Endothelial cell of umbilical vein (primary cell): Measurements from ENCODE around the gene TUB. TPM values are rescaled to one million over a fixed set of nuclear protein-coding genes. Genes with fewer than 3 reads are reported as not detected.

Experiments used
- BruUV-seq: library from RNA; stranded (reverse); fragments of 400-500 nt; replicated peaks from 2 replicates; lab custom pipeline; 2021; lab: Mats Ljungman, UMichigan
- CTCF ChIA-PET: fragments of 300-600, 350-600 bp; sonication (Branson Sonifier 250); formaldehyde crosslinking; loops from one replicate; lab custom pipeline; 2021; ENCODE audit warnings: antibody characterized with exemption, inconsistent platforms; lab: Charles Lee
- POLR2A ChIA-PET: fragments of 300-600, 350-600 bp; sonication (Branson Sonifier 250); formaldehyde crosslinking; loops from one replicate; lab custom pipeline; 2021; ENCODE audit warnings: antibody characterized with exemption, inconsistent platforms; lab: Charles Lee
- DNase-seq: peaks from one replicate; pipeline ENCODE4 v3.0.0-alpha.2; 2011; ENCODE audit warnings: low read depth, low spot score
- FAIRE-seq: peaks from 2 replicates; lab custom pipeline; 2011; peaks lifted over from hg19 to GRCh38; lab: Jason Lieb, UNC
- H2AFZ ChIP-seq: 2 replicates; pipeline ENCODE4 v1.6.0; 2012; ENCODE audit warnings: low read depth, low read length, control low read depth, inconsistent platforms
- H3K27ac ChIP-seq: 2 replicates; pipeline ENCODE4 v1.5.1; 2011; ENCODE audit warnings: low read depth, mild to moderate bottlenecking, control low read depth, low read length, moderate library complexity; ENCODE audit not compliant: insufficient read depth
- H3K27me3 ChIP-seq, 2 experiments: 2 replicates each; pipeline versions ENCODE4 v1.6.0 to v1.6.1; 2011; ENCODE audit warnings: low read length in 2 of 2, mixed read lengths in 1 of 2; ENCODE audit not compliant: control insufficient read depth in 2 of 2, insufficient read depth in 2 of 2
- H3K36me3 ChIP-seq, 2 experiments: 2 replicates in 1 of 2; 3 replicates in 1 of 2; pipeline ENCODE4 v1.5.1; 2011; ENCODE audit warnings: low read length in 2 of 2, mild to moderate bottlenecking in 1 of 2, moderate library complexity in 1 of 2; ENCODE audit not compliant: control insufficient read depth in 2 of 2, insufficient read depth in 2 of 2; ENCODE audit errors: extremely low read depth in 1 of 2
- H3K4me1 ChIP-seq: 3 replicates; pipeline ENCODE4 v1.5.1; 2011; ENCODE audit warnings: mild to moderate bottlenecking, low read length; ENCODE audit not compliant: control insufficient read depth, insufficient read depth; ENCODE audit errors: extremely low read depth
- H3K4me2 ChIP-seq: 2 replicates; pipeline ENCODE4 v1.6.1; 2011; ENCODE audit warnings: low read length, control low read depth, mixed read lengths; ENCODE audit not compliant: insufficient read depth
- H3K4me3 ChIP-seq, 3 experiments: fragments of 200-600 bp in 1 of 3; sonication (generic), shearing (Covaris generic) in 1 of 3; replicated peaks in 1 of 3; 2 replicates each; pipeline ENCODE4 v1.5.1; 2011 to 2016; ENCODE audit warnings: control low read depth in 3 of 3, low read length in 3 of 3, mild to moderate bottlenecking in 2 of 3, inconsistent platforms in 1 of 3, low read depth in 1 of 3, moderate library complexity in 1 of 3; ENCODE audit not compliant: insufficient read depth in 1 of 3
- H3K79me2 ChIP-seq: 2 replicates; pipeline ENCODE4 v1.6.0; 2012; ENCODE audit warnings: low read length, inconsistent platforms; ENCODE audit not compliant: control insufficient read depth, insufficient read depth
- H3K9ac ChIP-seq: replicated peaks from 2 replicates; pipeline ENCODE3; 2011; ENCODE audit warnings: low read length, control low read depth; ENCODE audit not compliant: insufficient read depth; ENCODE audit errors: extremely low read depth
- H3K9me1 ChIP-seq: replicated peaks from 3 replicates; pipeline ENCODE4 v1.6.0; 2011; ENCODE audit warnings: mild to moderate bottlenecking, low read length; ENCODE audit not compliant: control insufficient read depth, insufficient read depth; ENCODE audit errors: extremely low read depth
- H3K9me3 ChIP-seq: replicated peaks from 2 replicates; pipeline ENCODE4 v1.5.1; 2012; ENCODE audit warnings: low read length, inconsistent platforms; ENCODE audit not compliant: control insufficient read depth, insufficient read depth
- H4K20me1 ChIP-seq: replicated peaks from 2 replicates; pipeline ENCODE3; 2011; ENCODE audit warnings: mild to moderate bottlenecking, low read length; ENCODE audit not compliant: control insufficient read depth, insufficient read depth; ENCODE audit errors: extremely low read depth
- EZH2 ChIP-seq: IDR thresholded peaks from 2 replicates; pipeline ENCODE4 v1.6.1; 2012; ENCODE audit warnings: borderline replicate concordance, low read depth, mild to moderate bottlenecking, moderate library complexity, low read length, inconsistent platforms; ENCODE audit not compliant: severe bottlenecking
- FOS ChIP-seq: IDR thresholded peaks from 2 replicates; pipeline ENCODE4 v1.6.1; 2011; ENCODE audit warnings: mild to moderate bottlenecking, low read length, moderate library complexity, borderline replicate concordance; ENCODE audit not compliant: insufficient read depth
- GATA2 ChIP-seq: IDR thresholded peaks from 2 replicates; pipeline ENCODE4 v1.7.0; 2011; ENCODE audit warnings: low read depth, mild to moderate bottlenecking, moderate library complexity, mixed read lengths, low read length; ENCODE audit not compliant: insufficient read length, insufficient read depth
- JUN ChIP-seq: IDR thresholded peaks from 2 replicates; pipeline ENCODE4 v1.6.1; 2011; ENCODE audit warnings: borderline replicate concordance, low read depth; ENCODE audit not compliant: insufficient read length, insufficient read depth
- MAX ChIP-seq: IDR thresholded peaks from 2 replicates; pipeline ENCODE4 v1.6.1; 2011; ENCODE audit not compliant: insufficient read depth, insufficient read length
- MYC ChIP-seq: IDR thresholded peaks from one replicate; pipeline ENCODE4 v1.6.1; 2011; ENCODE audit warnings: mild to moderate bottlenecking, low read depth, low read length
- POLR2A ChIP-seq: IDR thresholded peaks from 2 replicates; pipeline ENCODE4 v1.6.1; 2012; ENCODE audit warnings: low read depth, mild to moderate bottlenecking, control low read depth, low read length
- POLR2AphosphoS5 ChIP-seq: IDR thresholded peaks from 2 replicates; pipeline ENCODE4 v1.6.1; 2012; ENCODE audit warnings: low read depth, mild to moderate bottlenecking, control low read depth, low read length, moderate library complexity; ENCODE audit not compliant: insufficient read depth
- dilution Hi-C: fragments of 300-500 bp; cut with MboI; formaldehyde crosslinking; loops from one replicate; pipeline ENCODE4 v1.15.0; 2019; ENCODE audit warnings: low sequenced_read_pairs; ENCODE audit not compliant: extremely low pct_ligation_motif_present
- intact Hi-C: fragments of 100-400 bp; cut with micrococcal nuclease; formaldehyde crosslinking; loops from one replicate; pipeline ENCODE4 v1.10.0; 2022
- polyA plus RNA-seq, 4 experiments: library from polyadenylated mRNA; depleted of rRNA in 3 of 4; stranded (reverse) in 3 of 4; unstranded in 1 of 4; fragments of >200 nt; gene quantifications; 2 replicates each; pipeline versions ENCODE4 v1.2.1 to v1.2.3, GENCODE V29; 2011 to 2012; ENCODE audit warnings: missing spikeins in 1 of 4
- total RNA-seq: library from RNA; stranded (reverse); gene quantifications from 2 replicates; pipeline ENCODE4 v1.2.3, GENCODE V29; 2021
- TF ChIP-seq, protein P1 (sequence below), 2 donors: IDR thresholded peaks; 1 replicate in 1 of 2; 2 replicates in 1 of 2; pipeline ENCODE4 v1.5.1; 2011; ENCODE audit warnings: low read length in 2 of 2, mild to moderate bottlenecking in 2 of 2, moderate library complexity in 2 of 2, control low read depth in 1 of 2, inconsistent platforms in 1 of 2, low read depth in 1 of 2; ENCODE audit not compliant: insufficient read depth in 1 of 2; ENCODE audit errors: extremely low read depth in 1 of 2

The TUB gene
- total and polyA plus RNA-seq, 2 donors (not counting 3 experiments of a cell fraction or from before 2014, with no cell fraction given): 2.3 to 3.9 TPM

GRCh38 chr11:8090756-8091155, 9.7 kb downstream of the TUB start:
- Histone ChIP-seq H3K36me3 (no peaks in the 10 kb centered on the region), H3K79me2 (no peaks in the 10 kb centered on the region), H2AFZ (no peak overlapping the region), H3K9ac (no peak overlapping the region), H3K9me3 (no peaks in the 10 kb centered on the region), H3K4me1 (no peaks in the 10 kb centered on the region), H3K4me3 (no peak overlapping the region), H3K27ac (no peak overlapping the region), H3K9me1 (no peaks in the 10 kb centered on the region), H3K4me2 (no peak overlapping the region), H3K27me3 (no peaks in the 10 kb centered on the region), H4K20me1 (no peaks in the 10 kb centered on the region)
- intact Hi-C loops: loop anchor here (1.0 to 10.0 kb wide), 3 partner anchors 57 to 396 kb away; no protein-coding TSS in a partner anchor
- BruUV-seq: no TSS peak
- dilution Hi-C loops: no loop called here
- TF ChIP-seq JUN (no peak), MYC (no peak), GATA2 (no peak), MAX (no peak), EZH2 (no peak), POLR2AphosphoS5 (no peak), FOS (no peak), POLR2A (no peak)
- TF ChIP-seq, protein P1, sequence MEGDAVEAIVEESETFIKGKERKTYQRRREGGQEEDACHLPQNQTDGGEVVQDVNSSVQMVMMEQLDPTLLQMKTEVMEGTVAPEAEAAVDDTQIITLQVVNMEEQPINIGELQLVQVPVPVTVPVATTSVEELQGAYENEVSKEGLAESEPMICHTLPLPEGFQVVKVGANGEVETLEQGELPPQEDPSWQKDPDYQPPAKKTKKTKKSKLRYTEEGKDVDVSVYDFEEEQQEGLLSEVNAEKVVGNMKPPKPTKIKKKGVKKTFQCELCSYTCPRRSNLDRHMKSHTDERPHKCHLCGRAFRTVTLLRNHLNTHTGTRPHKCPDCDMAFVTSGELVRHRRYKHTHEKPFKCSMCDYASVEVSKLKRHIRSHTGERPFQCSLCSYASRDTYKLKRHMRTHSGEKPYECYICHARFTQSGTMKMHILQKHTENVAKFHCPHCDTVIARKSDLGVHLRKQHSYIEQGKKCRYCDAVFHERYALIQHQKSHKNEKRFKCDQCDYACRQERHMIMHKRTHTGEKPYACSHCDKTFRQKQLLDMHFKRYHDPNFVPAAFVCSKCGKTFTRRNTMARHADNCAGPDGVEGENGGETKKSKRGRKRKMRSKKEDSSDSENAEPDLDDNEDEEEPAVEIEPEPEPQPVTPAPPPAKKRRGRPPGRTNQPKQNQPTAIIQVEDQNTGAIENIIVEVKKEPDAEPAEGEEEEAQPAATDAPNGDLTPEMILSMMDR (IDR thresholded peaks at IDR 0.05; ENCODE audit: extremely low read depth in 1 of 2, insufficient read depth in 1 of 2, low read depth in 1 of 2, low read length in 2 of 2): peak; percentile 58 to 70
- FAIRE-seq (peak; percentile 72), DNase-seq (peak; percentile 41)
- POLR2A ChIA-PET: no interaction called here
- CTCF ChIA-PET: interaction anchor here (1.0 to 20.3 kb wide), 27 partner anchors 8 to 395 kb away, joined by 3 to 822 read pairs (median 5); partner anchors contain the start of genes EIF3F and TUB
